Stimulated activated naive CD8-positive, alpha-beta T cell treated with anti-CD3 and anti-CD28 coated beads, Interleukin-15, Interleukin-2, amounts not matched to agents 100 ng/mL and 50 ng/mL, for 24 hours (primary cell): ENCODE data around the gene FERMT1.

ENCODE experiments used
- H3K27ac Mint-ChIP-seq: one replicate; pipeline ENCODE4 v1.8.0; 2021; ENCODE audit warnings: mild to moderate bottlenecking, mixed read lengths
- H3K27me3 Mint-ChIP-seq: one replicate; pipeline ENCODE4 v1.8.0; 2021; ENCODE audit warnings: mixed read lengths
- H3K36me3 Mint-ChIP-seq: one replicate; pipeline ENCODE4 v1.8.0; 2021; ENCODE audit warnings: low read depth, mixed read lengths
- H3K4me1 Mint-ChIP-seq: one replicate; pipeline ENCODE4 v1.8.0; 2021; ENCODE audit warnings: low read depth, mixed read lengths
- H3K4me3 Mint-ChIP-seq: one replicate; pipeline ENCODE4 v1.8.0; 2021; ENCODE audit warnings: mild to moderate bottlenecking, mixed read lengths
- H3K9me3 Mint-ChIP-seq: one replicate; pipeline ENCODE4 v1.8.0; 2021; ENCODE audit warnings: mixed read lengths

FERMT1 gene

DNA sequence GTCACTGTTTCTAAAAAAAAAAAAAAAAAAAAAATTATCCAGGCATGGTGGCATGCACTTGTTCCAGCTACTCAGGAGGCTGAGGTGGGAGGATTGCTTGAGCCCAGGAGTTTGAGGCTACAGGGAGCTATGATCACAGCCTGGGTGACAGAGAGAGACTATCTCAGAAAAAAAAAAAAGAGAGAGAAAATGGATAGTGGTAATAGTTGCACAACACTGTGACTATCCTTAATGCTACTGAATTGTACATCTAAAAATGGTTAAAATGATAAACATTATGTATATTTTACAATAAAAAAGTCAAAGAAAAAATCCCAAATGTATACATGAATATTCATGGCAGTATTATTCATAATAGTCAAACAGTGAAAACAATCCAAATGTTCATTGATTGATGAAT, 23.0 kb downstream of the FERMT1 start:
- Mint-ChIP-seq H3K27ac (no peak overlapping the region), H3K9me3 (no peaks in the 10 kb centered on the region), H3K4me3 (no peak overlapping the region), H3K36me3 (no peaks in the 10 kb centered on the region), H3K27me3 (peaks cover 14% of the 10 kb centered on the region), H3K4me1 (no peaks in the 10 kb centered on the region)

DNA sequence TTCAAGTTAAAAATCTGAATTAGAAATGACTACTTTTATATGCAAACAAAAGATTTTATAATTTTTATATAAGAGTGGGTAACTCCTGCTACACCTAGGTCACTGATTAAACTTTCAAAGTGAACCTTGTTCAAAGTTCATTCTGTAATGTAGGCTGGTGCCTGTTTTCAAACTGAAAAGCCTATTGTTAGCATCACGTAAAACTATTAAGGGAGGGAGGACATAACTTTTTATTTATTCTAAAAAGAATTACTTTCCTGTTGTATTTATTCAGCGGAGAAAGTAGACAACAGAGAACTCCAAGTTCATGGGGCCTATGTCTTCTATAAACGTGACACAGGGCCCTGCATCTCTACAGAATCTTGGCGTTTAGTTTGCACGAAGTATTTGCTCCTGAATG, 27.4 kb downstream of the FERMT1 start:
- H3K4me3 Mint-ChIP-seq: no peak overlapping the region
- H3K27me3 Mint-ChIP-seq: peaks cover 14% of the 10 kb centered on the region
- no peaks in the 10 kb centered on the region for H3K9me3 Mint-ChIP-seq
- no peaks in the 10 kb centered on the region for H3K4me1 Mint-ChIP-seq
- no peaks in the 10 kb centered on the region for H3K36me3 Mint-ChIP-seq
- no peak overlapping the region for H3K27ac Mint-ChIP-seq

DNA sequence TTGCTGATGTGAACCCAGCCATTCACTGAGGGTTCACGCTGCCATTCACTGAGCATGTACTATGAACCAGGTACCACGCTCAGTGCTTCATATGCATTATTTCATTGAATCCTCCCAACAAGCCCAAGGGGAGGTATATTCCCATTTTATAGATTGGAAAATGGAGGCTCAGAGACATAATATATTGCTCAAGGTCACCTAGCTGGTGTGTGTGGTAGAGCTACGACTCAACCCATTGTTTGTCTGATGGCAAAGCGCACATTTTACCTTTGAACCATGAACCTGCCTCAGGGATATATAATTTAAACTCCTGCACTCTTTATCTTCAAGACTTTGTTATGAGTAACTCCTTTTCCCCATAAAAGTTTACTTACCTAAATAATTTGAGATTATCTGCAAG, 28.3 kb downstream of the FERMT1 start:
- peaks cover 17% of the 10 kb centered on the region for H3K27me3 Mint-ChIP-seq
- H3K27ac Mint-ChIP-seq: no peak overlapping the region
- H3K4me1 Mint-ChIP-seq: no peaks in the 10 kb centered on the region
- H3K36me3 Mint-ChIP-seq: no peaks in the 10 kb centered on the region
- no peak overlapping the region for H3K4me3 Mint-ChIP-seq
- H3K9me3 Mint-ChIP-seq: no peaks in the 10 kb centered on the region

DNA sequence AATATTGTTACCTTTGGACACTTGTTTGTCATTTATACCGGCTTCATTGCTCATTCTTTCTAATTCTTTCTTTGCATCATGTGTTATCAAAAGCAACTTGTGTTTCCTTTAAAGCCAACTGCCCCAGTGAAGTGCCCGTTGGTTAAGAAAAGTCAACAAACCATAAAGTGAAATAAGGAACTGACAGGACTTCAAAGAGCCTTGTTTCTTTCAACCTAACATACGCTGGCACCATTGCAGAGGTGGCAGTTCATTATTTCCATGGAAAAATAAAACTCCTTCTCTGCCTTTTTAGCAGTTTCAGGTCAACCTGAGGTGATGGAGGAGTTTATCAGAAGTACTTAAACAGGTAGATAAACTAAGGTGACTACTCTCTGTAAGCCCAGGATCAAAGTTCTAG, 28.8 kb downstream of the FERMT1 start:
- no peak overlapping the region for H3K4me3 Mint-ChIP-seq
- H3K4me1 Mint-ChIP-seq: no peaks in the 10 kb centered on the region
- no peak overlapping the region for H3K27ac Mint-ChIP-seq
- no peaks in the 10 kb centered on the region for H3K36me3 Mint-ChIP-seq
- H3K27me3 Mint-ChIP-seq: peaks cover 19% of the 10 kb centered on the region
- H3K9me3 Mint-ChIP-seq: no peaks in the 10 kb centered on the region

DNA sequence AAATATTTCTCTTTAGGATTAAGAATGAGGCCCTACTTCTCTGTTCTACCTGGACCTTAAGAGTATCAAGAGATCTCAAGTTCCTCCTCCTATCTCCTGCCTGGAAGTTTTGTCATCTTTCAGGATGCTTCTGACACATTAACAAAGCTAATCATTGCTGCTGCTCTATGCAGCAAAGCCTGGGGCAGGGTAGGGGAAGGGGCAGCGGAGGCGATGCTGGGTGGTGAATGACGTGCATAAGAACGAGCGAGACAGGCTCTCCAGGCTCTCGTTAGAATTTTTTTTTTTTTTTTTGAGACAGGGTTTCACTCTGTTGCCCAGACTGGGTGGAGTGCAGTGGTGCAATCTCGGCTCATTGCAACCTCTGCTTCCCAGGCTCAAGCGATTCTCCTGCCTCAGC, 31.2 kb downstream of the FERMT1 start:
- peaks cover 15% of the 10 kb centered on the region for H3K27me3 Mint-ChIP-seq
- no peaks in the 10 kb centered on the region for H3K4me1 Mint-ChIP-seq
- no peak overlapping the region for H3K4me3 Mint-ChIP-seq
- H3K27ac Mint-ChIP-seq: no peak overlapping the region
- H3K9me3 Mint-ChIP-seq: no peaks in the 10 kb centered on the region
- H3K36me3 Mint-ChIP-seq: no peaks in the 10 kb centered on the region

DNA sequence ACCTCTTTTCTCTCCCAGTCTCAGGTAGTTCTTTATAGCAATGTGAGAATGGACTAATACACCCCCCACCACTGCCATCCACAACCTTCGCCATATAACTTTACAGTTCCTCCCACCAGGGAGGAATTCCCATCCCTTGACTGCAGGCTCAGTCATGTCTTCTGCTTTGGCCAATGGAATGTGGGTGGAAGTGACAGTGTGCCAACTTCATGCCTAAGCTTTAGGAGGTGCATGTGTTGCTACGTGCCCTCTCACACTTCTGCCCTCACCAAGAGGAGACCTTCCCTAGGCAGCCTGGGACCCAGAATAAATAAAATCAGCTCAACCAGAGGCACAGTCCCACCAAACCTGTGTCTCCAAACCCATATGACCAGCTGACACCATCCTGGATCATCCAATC, 36.0 kb downstream of the FERMT1 start:
- Mint-ChIP-seq H3K9me3 (no peaks in the 10 kb centered on the region), H3K4me3 (no peak overlapping the region), H3K27ac (no peak overlapping the region), H3K36me3 (no peaks in the 10 kb centered on the region), H3K27me3 (peaks cover 12% of the 10 kb centered on the region), H3K4me1 (no peaks in the 10 kb centered on the region)

DNA sequence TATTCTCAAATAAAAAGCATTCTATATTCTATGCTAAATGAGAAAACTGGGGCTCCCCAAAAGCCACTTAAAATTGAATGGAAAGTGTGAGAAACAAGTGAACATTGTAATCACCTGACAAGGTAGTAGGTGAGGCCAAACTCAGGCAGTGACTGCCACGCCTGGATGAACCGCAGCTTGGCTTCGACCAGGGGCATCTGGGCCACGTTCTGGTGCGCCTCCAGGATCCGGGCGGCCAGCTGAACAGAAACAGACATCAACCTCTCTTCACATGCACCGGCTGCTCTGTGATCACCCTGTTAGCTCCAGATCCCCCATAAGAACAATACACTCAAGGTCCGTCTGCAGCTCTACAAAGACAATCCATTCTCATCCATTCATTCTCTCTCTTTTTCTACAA, 38.9 kb downstream of the FERMT1 start:
- Mint-ChIP-seq H3K27me3 (peaks cover 6% of the 10 kb centered on the region), H3K27ac (no peak overlapping the region), H3K9me3 (no peaks in the 10 kb centered on the region), H3K4me1 (no peaks in the 10 kb centered on the region), H3K36me3 (no peaks in the 10 kb centered on the region), H3K4me3 (no peak overlapping the region)

DNA sequence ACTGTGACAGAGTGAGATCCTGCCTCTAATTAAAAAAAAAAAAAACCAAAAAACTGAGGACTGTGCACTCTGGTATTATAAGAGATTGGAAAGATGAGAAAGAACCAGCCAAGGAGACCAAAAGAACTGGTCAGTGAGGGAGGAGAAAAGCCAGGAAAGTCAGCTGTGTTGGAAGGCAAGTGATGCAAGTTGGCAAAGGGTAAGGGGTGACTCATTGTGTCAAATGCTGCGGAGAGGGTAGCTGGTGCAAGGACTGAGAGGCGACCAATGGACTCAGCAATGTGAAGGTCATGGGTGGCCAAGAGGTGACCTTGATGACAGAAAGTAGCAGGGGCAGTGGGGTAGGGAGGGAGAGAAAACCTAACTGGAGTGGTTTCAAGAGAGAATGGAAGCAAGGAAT, 41.6 kb downstream of the FERMT1 start:
- Mint-ChIP-seq H3K4me1 (no peaks in the 10 kb centered on the region), H3K4me3 (no peak overlapping the region), H3K27ac (no peak overlapping the region), H3K27me3 (peaks cover 10% of the 10 kb centered on the region), H3K9me3 (no peaks in the 10 kb centered on the region), H3K36me3 (no peaks in the 10 kb centered on the region)

DNA sequence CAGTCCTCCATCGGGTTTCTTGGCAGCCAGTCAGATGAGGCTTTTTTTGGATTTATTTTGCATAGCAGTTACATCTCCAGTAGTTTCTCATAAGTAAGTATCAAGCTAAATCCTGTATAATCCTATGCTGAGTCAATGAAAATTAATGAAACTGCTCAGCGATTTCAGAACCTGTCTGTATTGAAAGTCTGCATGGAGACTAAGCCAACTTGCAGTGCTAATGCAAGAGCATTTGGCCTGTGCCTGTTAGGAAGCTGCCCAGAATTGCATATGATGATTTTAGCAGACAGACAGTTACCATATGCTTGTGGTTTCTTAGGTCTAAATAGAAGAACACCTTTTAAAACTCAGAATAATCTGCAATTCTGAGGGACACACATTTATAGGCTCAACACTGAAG, 43.8 kb downstream of the FERMT1 start:
- no peaks in the 10 kb centered on the region for H3K9me3 Mint-ChIP-seq
- no peak overlapping the region for H3K4me3 Mint-ChIP-seq
- no peaks in the 10 kb centered on the region for H3K4me1 Mint-ChIP-seq
- H3K27me3 Mint-ChIP-seq: peaks cover 7% of the 10 kb centered on the region
- H3K36me3 Mint-ChIP-seq: no peaks in the 10 kb centered on the region
- no peak overlapping the region for H3K27ac Mint-ChIP-seq

DNA sequence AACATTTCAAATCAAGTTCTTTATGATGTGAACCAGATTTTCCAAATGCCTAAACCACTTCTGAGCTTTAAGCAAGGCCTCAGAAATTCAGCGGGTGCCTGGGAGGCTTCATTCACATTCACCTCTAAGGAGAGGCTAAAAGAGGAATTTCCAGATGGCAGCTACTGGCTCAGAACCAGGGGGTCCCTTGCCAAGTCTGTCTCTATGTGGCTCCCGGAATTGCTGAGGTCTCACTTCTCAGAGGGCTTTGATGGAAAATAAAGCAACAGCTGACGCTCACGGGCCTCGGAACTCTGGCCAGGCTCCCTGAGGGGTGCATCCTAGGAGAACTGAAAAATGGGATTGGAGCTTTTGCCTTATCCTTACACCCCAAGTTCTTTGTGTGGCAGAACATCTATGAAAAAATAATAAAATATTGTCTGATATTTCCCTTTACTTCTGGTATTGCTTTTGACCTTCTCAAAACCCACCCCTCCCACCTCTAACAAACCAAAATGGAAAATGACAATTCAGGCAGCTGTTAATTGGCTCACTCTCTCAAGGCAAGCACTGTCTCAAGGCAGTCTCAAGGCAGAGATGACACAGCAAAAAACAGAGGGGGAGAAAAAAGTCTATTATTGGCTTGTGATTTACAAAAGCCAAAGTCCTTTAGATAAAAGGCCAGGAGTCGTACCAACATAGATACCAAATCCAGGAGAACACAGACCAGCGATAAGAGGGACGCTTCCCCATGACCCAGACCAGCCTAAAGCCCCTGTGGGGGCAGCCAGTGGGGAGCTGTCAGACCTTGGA, 47.2 kb downstream of the FERMT1 start:
- H3K27ac Mint-ChIP-seq: no peak overlapping the region
- H3K36me3 Mint-ChIP-seq: no peaks in the 10 kb centered on the region
- H3K4me1 Mint-ChIP-seq: no peaks in the 10 kb centered on the region
- H3K4me3 Mint-ChIP-seq: no peak overlapping the region
- peaks cover 6% of the 10 kb centered on the region for H3K27me3 Mint-ChIP-seq
- H3K9me3 Mint-ChIP-seq: no peaks in the 10 kb centered on the region

DNA sequence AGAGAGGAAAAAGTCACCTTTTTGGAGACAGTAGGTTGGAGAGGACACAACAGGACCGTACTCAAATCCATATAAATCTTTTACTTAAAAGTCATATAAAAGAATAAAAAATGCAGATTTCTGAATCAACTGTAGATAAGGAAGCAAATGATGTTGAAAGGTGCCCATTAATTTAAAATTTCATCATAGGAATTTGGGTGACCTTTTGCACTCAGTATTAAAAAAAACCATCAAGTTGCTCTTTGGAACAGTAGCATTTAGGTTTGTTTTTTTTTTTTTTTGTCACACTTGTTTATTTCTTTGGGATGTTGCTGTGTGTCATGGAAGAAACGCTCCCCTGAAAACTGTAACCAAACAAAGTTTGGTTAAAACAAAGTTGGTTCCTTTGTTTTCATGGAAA, 48.0 kb downstream of the FERMT1 start:
- Mint-ChIP-seq H3K4me1 (no peaks in the 10 kb centered on the region), H3K27me3 (peaks cover 6% of the 10 kb centered on the region), H3K27ac (no peak overlapping the region), H3K36me3 (no peaks in the 10 kb centered on the region), H3K9me3 (no peaks in the 10 kb centered on the region), H3K4me3 (no peak overlapping the region)

DNA sequence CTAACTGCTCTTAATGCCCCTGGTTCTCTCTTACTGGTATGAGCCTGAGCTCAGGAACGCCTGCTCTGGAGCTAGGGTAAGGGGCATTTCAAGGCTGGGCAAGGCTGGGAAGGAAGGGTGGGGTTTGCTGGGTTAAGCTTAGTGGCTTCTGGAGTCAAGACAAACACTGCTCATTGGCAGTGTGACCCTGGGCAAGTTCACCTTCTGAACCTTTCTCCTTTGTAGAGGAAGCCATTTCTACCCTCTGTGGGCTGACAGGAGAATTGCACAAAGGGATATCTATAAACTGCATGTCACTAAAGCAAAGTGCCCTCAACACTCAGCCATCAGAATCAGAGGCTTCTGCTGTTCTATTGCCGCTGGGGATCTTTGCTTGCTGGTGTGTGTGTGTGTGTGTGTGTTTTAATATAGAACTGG, 48.7 kb downstream of the FERMT1 start:
- Mint-ChIP-seq H3K27ac (no peak overlapping the region), H3K36me3 (no peaks in the 10 kb centered on the region), H3K9me3 (no peaks in the 10 kb centered on the region)

DNA sequence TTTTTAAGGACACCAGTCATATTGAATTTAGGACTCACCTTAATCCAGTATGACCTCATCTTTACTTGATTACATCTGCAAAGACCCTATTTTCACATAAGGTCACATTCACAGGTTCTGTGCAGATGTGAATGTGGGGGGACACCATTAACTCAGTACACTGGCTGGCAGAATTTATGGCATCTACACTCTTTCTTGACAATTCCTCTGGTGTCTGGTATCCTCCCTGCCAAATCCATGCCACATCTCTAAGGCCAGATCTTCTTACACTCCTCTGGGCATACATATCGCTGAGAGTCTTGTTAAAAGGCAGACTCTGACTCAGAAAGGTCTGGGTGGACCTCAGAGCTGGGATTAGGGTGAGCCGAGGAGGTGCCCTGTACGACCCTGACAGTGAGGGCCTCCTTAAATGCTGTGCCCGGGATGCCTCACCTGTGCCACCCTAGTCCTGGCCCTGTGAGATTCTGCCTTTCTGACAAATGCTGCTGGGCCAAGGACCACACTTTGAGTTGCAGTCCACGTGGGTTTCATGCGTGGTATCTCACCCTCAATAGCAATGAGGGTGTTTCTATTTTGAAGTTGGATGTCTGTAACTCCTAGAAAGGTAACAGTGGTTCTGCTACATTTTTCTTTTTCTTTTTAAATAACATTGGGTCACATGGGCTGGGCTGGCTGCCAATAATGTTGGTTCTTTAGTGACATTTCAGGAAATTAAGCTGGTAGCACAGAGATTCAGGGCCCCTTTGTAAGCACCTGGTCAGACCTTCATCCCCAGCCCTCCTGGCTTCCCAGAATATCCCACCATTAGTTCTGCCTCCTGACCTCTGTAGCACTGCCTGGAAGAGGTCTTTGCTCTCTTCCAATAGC, 51.8 kb downstream of the FERMT1 start:
- no peaks in the 10 kb centered on the region for H3K9me3 Mint-ChIP-seq
- no peak overlapping the region for H3K4me3 Mint-ChIP-seq
- H3K27ac Mint-ChIP-seq: no peak overlapping the region
- H3K36me3 Mint-ChIP-seq: no peaks in the 10 kb centered on the region
- no peaks in the 10 kb centered on the region for H3K4me1 Mint-ChIP-seq
- peaks cover 8% of the 10 kb centered on the region for H3K27me3 Mint-ChIP-seq

More for the DNA sequence above, 48.7 kb downstream of the FERMT1 start:
- H3K4me3 Mint-ChIP-seq: no peak overlapping the region
- no peaks in the 10 kb centered on the region for H3K4me1 Mint-ChIP-seq
- H3K27me3 Mint-ChIP-seq: peaks cover 6% of the 10 kb centered on the region

DNA sequence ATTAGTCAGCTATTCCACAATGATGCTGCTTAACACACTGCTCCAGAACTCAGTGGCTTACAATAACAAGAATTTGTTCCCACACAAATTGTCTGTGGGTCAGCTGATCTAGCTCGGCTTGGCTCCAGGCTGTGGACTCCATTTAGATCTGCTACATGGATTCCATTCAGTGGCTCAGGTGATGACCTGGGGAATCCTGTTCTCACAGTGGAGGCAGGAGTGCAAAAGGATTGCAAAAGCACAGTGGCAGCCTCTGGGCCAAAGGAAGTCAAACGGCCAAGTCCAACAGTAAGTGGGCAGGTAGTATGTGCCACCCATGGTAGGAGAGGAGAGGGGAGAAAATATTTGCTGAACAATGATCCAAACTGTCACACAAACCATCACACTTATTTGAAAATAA, 53.2 kb downstream of the FERMT1 start:
- Mint-ChIP-seq H3K4me3 (no peak overlapping the region), H3K27me3 (peaks cover 8% of the 10 kb centered on the region), H3K4me1 (no peaks in the 10 kb centered on the region), H3K27ac (no peak overlapping the region), H3K36me3 (no peaks in the 10 kb centered on the region), H3K9me3 (no peaks in the 10 kb centered on the region)

DNA sequence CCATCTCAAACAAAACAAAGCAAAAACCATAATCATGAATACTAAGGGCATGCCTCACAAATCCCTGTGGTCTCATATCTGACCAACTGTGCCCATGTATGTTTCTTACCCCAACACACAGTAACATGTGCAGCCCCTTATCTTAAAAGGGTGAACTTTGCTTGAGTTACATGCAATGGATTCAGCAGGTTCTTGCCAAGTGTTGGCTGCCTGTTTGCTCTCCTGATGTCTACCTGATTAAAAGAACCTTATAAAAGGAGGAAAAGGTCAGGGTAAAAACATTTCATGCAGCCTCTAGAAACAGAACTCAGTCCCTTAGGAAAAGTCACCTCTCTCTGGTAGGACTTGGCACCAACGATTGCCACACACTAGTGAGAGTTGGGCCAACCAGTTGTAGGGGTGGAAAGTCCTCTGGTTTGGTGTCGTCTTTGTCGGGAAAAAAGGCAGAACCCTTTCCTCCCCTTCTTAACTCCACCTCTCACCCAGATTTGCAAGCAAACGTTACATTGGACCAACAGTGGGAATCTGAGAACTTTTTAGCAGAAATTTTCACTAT, 55.0 kb downstream of the FERMT1 start:
- Mint-ChIP-seq H3K27me3 (peaks cover 8% of the 10 kb centered on the region), H3K4me3 (no peak overlapping the region), H3K9me3 (no peaks in the 10 kb centered on the region), H3K4me1 (no peaks in the 10 kb centered on the region), H3K36me3 (no peaks in the 10 kb centered on the region), H3K27ac (no peak overlapping the region)
